ENCODE measurements around the gene EIF4EBP2. TPM values are rescaled to one million over a fixed set of nuclear protein-coding genes. Genes with fewer than 3 reads are reported as not detected.

The EIF4EBP2 gene
- polyA plus RNA-seq, 3 donors = 26.3 to 93.8 (median 73.4) TPM

- Histone ChIP-seq H3K4me2 (replicated peaks; ENCODE audit: extremely low read depth, low read length, poor library complexity, severe bottlenecking) (peak overlapping the region; percentile 36), H3K4me1 (ENCODE audit: control insufficient read depth in 1 of 2, insufficient read depth in 2 of 2, low read length in 2 of 2) (peaks cover 8 to 11% of the 10 kb centered on the region in 2 donors), H3K9ac (ENCODE audit: insufficient read depth, low read length, poor library complexity, severe bottlenecking) (peak overlapping the region; percentile 4), H3K9me3 (replicated peaks in 1 of 2; ENCODE audit: control insufficient read depth in 1 of 2, insufficient read depth in 1 of 2, low read length in 2 of 2) (peaks cover 2 to 6% of the 10 kb centered on the region in 2 donors), H3K4me3 (replicated peaks in 1 of 3; ENCODE audit: low read depth in 2 of 3, low read length in 3 of 3) (peak overlapping the region in 1 of 3 experiments; percentile 36), H4K20me1 (ENCODE audit: insufficient read depth, low read length) (no peaks in the 10 kb centered on the region), H3K79me2 (ENCODE audit: insufficient read depth, low read length) (no peaks in the 10 kb centered on the region), H3K27ac (ENCODE audit: low read depth in 1 of 2, low read length in 2 of 2) (no peak overlapping the region), H3K36me3 (replicated peaks in 1 of 2; ENCODE audit: control insufficient read depth in 1 of 2, insufficient read depth in 2 of 2, low read length in 2 of 2) (no peaks in the 10 kb centered on the region), H3K27me3 (ENCODE audit: control insufficient read depth in 2 of 2, insufficient read depth in 2 of 2, low read length in 2 of 2) (peaks cover 12 to 40% of the 10 kb centered on the region in 2 donors), H2AFZ (ENCODE audit: insufficient read depth, low read depth, low read length, poor library complexity, severe bottlenecking) (no peak overlapping the region)
- H3K4me3 Mint-ChIP-seq = peak overlapping the region in 1 of 2 donors; percentile 80
- TF ChIP-seq, protein P1, sequence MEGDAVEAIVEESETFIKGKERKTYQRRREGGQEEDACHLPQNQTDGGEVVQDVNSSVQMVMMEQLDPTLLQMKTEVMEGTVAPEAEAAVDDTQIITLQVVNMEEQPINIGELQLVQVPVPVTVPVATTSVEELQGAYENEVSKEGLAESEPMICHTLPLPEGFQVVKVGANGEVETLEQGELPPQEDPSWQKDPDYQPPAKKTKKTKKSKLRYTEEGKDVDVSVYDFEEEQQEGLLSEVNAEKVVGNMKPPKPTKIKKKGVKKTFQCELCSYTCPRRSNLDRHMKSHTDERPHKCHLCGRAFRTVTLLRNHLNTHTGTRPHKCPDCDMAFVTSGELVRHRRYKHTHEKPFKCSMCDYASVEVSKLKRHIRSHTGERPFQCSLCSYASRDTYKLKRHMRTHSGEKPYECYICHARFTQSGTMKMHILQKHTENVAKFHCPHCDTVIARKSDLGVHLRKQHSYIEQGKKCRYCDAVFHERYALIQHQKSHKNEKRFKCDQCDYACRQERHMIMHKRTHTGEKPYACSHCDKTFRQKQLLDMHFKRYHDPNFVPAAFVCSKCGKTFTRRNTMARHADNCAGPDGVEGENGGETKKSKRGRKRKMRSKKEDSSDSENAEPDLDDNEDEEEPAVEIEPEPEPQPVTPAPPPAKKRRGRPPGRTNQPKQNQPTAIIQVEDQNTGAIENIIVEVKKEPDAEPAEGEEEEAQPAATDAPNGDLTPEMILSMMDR (IDR thresholded peaks at IDR 0.05) = no peak
- DNase-seq = no peak
- H3K36me3 Mint-ChIP-seq = peaks cover 0 to 1% of the 10 kb centered on the region in 2 donors
- peaks cover 13% of the 10 kb centered on the region for H3K4me1 Mint-ChIP-seq
- intact Hi-C loops (cut with micrococcal nuclease) = no loop called here
- H3K9me3 Mint-ChIP-seq = peaks cover 0 to 5% (median 0%) of the 10 kb centered on the region in 7 donors
- H3K27ac Mint-ChIP-seq = no peak overlapping the region
- 47% methylated on average over 14 of the region's 17 CpGs for WGBS (ENCODE audit: insufficient coverage)
- H3K27me3 Mint-ChIP-seq (ENCODE audit: low read depth in 3 of 3) = peaks cover 46 to 57% (median 46%) of the 10 kb centered on the region in 3 donors
Measured at GRCh38 chr10:70457759-70458305, 53.9 kb downstream of the EIF4EBP2 start.

DNA sequence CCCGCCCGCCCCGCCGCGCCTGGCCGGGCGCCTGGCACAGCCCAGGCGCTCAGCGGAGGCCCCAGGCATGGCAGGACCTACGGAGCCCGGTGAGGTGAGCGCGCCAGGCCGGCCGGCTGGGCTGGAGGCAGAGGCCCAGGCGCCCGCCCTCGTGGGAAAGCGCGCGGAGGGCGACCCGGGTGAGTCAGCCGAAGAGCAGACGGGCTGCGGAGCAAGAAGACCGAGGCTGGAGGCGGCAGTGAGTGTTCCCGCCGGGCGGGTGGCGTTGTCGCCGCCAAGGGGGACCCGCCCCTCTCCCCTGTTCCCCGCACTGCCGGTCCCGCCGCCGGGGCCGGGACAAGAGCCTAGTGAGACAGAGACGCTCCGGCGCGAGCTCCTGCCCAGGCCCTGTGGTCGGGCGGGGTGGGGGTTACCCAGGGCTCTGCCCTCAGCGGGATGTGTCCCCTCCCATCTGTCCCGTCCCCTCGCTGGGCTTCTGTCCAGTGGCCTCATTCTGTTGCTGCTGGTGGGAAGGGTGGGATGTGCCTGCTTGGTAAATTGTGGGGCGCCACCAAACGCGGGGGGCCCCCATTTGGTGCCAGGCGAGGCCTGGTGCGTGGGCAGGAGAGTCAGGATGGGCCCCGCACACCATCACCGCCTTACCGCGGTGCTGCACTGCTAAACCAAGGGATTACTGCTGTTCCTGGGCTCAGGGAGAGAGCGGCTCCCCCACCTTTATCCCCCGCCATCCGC lies 54.5 kb downstream of the EIF4EBP2 start:
- 4% methylated on average over 58 of the region's 62 CpGs for WGBS (ENCODE audit: insufficient coverage)
- Histone ChIP-seq H3K36me3 (replicated peaks in 1 of 2; ENCODE audit: control insufficient read depth in 1 of 2, insufficient read depth in 2 of 2, low read length in 2 of 2) (no peaks in the 10 kb centered on the region), H3K4me2 (replicated peaks; ENCODE audit: extremely low read depth, low read length, poor library complexity, severe bottlenecking) (peak overlapping the region; percentile 36), H3K27me3 (ENCODE audit: control insufficient read depth in 2 of 2, insufficient read depth in 2 of 2, low read length in 2 of 2) (peaks cover 12 to 40% of the 10 kb centered on the region in 2 donors), H3K4me3 (replicated peaks in 1 of 3; ENCODE audit: low read depth in 2 of 3, low read length in 3 of 3) (peak overlapping the region in 1 of 3 experiments; percentile 36), H3K9me3 (replicated peaks in 1 of 2; ENCODE audit: control insufficient read depth in 1 of 2, insufficient read depth in 1 of 2, low read length in 2 of 2) (peaks cover 2 to 6% of the 10 kb centered on the region in 2 donors), H4K20me1 (ENCODE audit: insufficient read depth, low read length) (no peaks in the 10 kb centered on the region), H3K4me1 (ENCODE audit: control insufficient read depth in 1 of 2, insufficient read depth in 2 of 2, low read length in 2 of 2) (peaks cover 8 to 11% of the 10 kb centered on the region in 2 donors), H3K9ac (ENCODE audit: insufficient read depth, low read length, poor library complexity, severe bottlenecking) (peak overlapping the region; percentile 4), H2AFZ (ENCODE audit: insufficient read depth, low read depth, low read length, poor library complexity, severe bottlenecking) (no peak overlapping the region), H3K79me2 (ENCODE audit: insufficient read depth, low read length) (no peaks in the 10 kb centered on the region), H3K27ac (ENCODE audit: low read depth in 1 of 2, low read length in 2 of 2) (no peak overlapping the region)
- H3K36me3 Mint-ChIP-seq = peaks cover 0 to 1% of the 10 kb centered on the region in 2 donors
- peaks cover 0 to 5% (median 0%) of the 10 kb centered on the region in 7 donors for H3K9me3 Mint-ChIP-seq
- peaks cover 46 to 57% (median 46%) of the 10 kb centered on the region in 3 donors for H3K27me3 Mint-ChIP-seq (ENCODE audit: low read depth in 3 of 3)
- TF ChIP-seq, protein P1 (IDR thresholded peaks at IDR 0.05) = no peak
- intact Hi-C loops (cut with micrococcal nuclease) = no loop called here
- peak overlapping the region in 1 of 2 donors; percentile 81 for H3K4me3 Mint-ChIP-seq
- peaks cover 13% of the 10 kb centered on the region for H3K4me1 Mint-ChIP-seq
- DNase-seq = peak; percentile 35 to 48 (median 40)
- no peak overlapping the region for H3K27ac Mint-ChIP-seq
